Measurements from ENCODE around the gene CLDN1.
"Not testable (repeated sequence)": the region's sequence is repeated elsewhere in the genome, so short reads cannot be mapped to it uniquely, and the experiment has no call there.

The CLDN1 gene

GRCh38 chr3:190291994-190292584, 30.2 kb downstream of the CLDN1 start:
- no peak for DNase-seq (ENCODE audit: low read depth)

GRCh38 chr3:190289989-190290388, 32.3 kb downstream of the CLDN1 start:
- no peak for DNase-seq (ENCODE audit: low read depth)

GRCh38 chr3:190288836-190289235, 33.4 kb downstream of the CLDN1 start:
- no peak for DNase-seq (ENCODE audit: low read depth)

GRCh38 chr3:190286014-190286413, 36.2 kb downstream of the CLDN1 start:
- DNase-seq (ENCODE audit: low read depth): no peak

- no peak for DNase-seq (ENCODE audit: low read depth)
Observed at GRCh38 chr3:190281308-190282051, 40.8 kb downstream of the CLDN1 start.

GRCh38 chr3:190279690-190280089, 42.6 kb downstream of the CLDN1 start:
- DNase-seq (ENCODE audit: low read depth): no peak

- DNase-seq (ENCODE audit: low read depth): no peak
Observed at GRCh38 chr3:190272747-190273146, 49.5 kb downstream of the CLDN1 start.

- DNase-seq (ENCODE audit: low read depth): no peak
Observed at GRCh38 chr3:190269101-190269500, 53.1 kb downstream of the CLDN1 start.

GRCh38 chr3:190267464-190267863, 54.8 kb downstream of the CLDN1 start:
- DNase-seq (ENCODE audit: low read depth): not testable (repeated sequence)

- no peak for DNase-seq (ENCODE audit: low read depth)
Observed at GRCh38 chr3:190266913-190267290, 55.3 kb downstream of the CLDN1 start.

- DNase-seq (ENCODE audit: low read depth): no peak
Observed at GRCh38 chr3:190266265-190266912, 55.9 kb downstream of the CLDN1 start.

- DNase-seq (ENCODE audit: low read depth): no peak
Observed at GRCh38 chr3:190265796-190266195, 56.5 kb downstream of the CLDN1 start.

GRCh38 chr3:190265126-190265525, 57.1 kb downstream of the CLDN1 start:
- DNase-seq (ENCODE audit: low read depth): no peak

- no peak for DNase-seq (ENCODE audit: low read depth)
Observed at GRCh38 chr3:190261740-190262139, 60.5 kb downstream of the CLDN1 start.

GRCh38 chr3:190261015-190261414, 61.2 kb downstream of the CLDN1 start:
- no peak for DNase-seq (ENCODE audit: low read depth)

GRCh38 chr3:190260301-190260700, 61.9 kb downstream of the CLDN1 start:
- no peak for DNase-seq (ENCODE audit: low read depth)

- no peak for DNase-seq (ENCODE audit: low read depth)
Observed at GRCh38 chr3:190258634-190259033, 63.6 kb downstream of the CLDN1 start.

Data from activated T-cell treated with anti-CD3 and anti-CD28 coated beads for 48 hours (primary cell).